ENCODE measurements around the gene USP49.

The USP49 gene

GRCh38 chr6:41901882-41902519 lies 6.8 kb upstream of the USP49 start:
- DNase-seq (ENCODE audit: insufficient read length, low spot score) (peak; percentile 29), FAIRE-seq (peak; percentile 43)
- TF ChIP-seq SPI1 (IDR thresholded peaks at IDR 0.05; ENCODE audit: low read depth, low read length) (no peak), POLR2A (IDR thresholded peaks at IDR 0.05; ENCODE audit: low read depth, low read length) (no peak), POLR2AphosphoS5 (IDR thresholded peaks at IDR 0.05; ENCODE audit: low read depth, low read length) (no peak), POU2F2 (IDR thresholded peaks at IDR 0.05; ENCODE audit: low read depth, low read length) (no peak), TAF1 (IDR thresholded peaks at IDR 0.05; ENCODE audit: low read depth, low read length) (no peak), PAX5 (IDR thresholded peaks at IDR 0.05; ENCODE audit: insufficient read depth, low read length, severe bottlenecking) (no peak)

DNA sequence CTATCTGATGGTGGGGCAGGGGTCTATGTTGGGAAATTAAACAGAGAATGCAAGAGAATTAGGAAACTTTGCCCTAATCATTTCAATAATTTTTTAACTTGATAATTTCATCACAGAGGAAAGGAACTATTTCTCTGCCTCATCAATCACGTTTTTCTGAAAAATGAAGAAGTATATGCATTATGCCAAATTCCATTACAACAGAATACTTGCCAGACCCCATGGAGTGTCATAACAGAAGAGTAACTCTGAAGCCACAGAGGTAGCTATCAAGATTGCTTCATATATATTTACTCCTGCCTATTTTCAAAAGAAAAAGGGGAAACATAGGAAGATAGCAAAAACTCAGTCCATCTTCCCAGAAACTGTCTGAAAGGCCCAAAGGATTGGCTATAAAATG lies 5.7 kb upstream of the USP49 start:
- FAIRE-seq = no peak
- TF ChIP-seq POU2F2 (IDR thresholded peaks at IDR 0.05; ENCODE audit: low read depth, low read length) (no peak), SPI1 (IDR thresholded peaks at IDR 0.05; ENCODE audit: low read depth, low read length) (no peak)
- DNase-seq (ENCODE audit: insufficient read length, low spot score) = no peak

DNA sequence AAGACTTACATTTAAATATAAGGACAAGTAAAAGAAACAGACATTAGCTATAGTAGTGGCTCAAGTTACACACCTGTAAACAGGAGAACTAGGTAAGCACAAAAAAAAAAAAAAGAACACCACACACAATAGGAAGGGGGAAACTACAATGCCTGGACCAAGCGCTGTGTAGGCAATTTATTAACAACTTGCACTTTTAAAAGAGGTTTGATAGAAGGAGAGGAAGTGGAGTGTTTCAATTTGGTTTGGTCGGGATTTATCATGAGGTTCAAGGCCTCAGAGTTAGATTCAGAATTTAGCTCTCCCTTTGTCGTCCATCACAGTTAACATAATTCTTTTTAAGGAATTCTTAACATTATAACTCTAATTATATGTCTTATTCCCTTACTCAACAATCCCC lies 1.1 kb upstream of the USP49 start:
- FAIRE-seq = no peak
- TF ChIP-seq SPI1 (IDR thresholded peaks at IDR 0.05; ENCODE audit: low read depth, low read length) (peak; percentile 50), POLR2A (IDR thresholded peaks at IDR 0.05; ENCODE audit: low read depth, low read length) (no peak)
- no peak for DNase-seq (ENCODE audit: insufficient read length, low spot score)

DNA sequence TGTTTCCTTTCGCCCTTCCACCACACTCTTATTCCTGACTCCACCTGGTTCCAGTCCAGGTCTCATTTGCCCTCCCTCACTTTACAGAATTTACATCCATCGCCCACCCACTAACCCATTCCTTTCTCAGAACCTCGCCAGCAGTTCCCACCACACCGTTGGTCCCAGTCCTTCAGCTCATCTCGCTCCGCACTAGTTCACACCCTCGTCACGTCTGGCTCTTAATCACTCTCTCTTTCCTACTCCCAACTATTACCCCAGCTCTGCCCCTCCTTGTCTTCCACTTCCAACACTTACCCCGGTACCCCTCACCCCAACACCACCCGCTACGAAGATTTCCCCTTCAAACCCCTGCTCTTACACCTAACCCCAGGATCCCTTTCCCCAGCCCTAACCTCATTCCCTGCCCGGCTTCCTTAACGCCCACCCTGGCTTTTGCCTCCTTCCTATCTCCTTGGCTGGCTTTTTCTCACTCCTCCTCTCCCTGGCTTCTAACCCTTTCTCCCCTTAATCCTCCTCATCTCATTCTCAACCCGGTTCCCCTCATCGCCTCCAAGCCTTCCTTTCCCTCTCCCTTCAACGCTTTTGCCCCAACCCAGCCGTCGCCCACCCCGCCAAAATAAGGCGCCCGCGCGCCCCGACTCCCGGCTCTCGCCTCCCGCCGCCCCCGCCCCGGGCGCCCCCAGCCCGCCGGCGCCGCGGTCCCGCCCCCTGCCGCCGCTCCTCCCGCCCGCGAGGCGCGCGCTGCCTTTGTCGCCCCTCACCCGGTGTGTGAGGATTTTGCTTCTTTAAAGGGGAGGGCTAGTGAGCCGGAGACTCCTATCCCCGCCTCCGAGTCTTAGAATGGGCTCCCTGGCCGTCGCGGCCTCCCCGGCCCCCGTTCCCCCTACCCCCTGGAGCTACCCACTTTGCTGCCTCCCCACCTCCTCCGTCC lies 542 bp downstream of the USP49 start:
- no peak for TF ChIP-seq POLR2AphosphoS5 (IDR thresholded peaks at IDR 0.05; ENCODE audit: low read depth, low read length)
- TF ChIP-seq SPI1 (IDR thresholded peaks at IDR 0.05; ENCODE audit: low read depth, low read length) = no peak
- TF ChIP-seq POU2F2 (IDR thresholded peaks at IDR 0.05; ENCODE audit: low read depth, low read length) = no peak
- no peak for TF ChIP-seq PAX5 (IDR thresholded peaks at IDR 0.05; ENCODE audit: insufficient read depth, low read length, severe bottlenecking)
- no peak for TF ChIP-seq POLR2A (IDR thresholded peaks at IDR 0.05; ENCODE audit: low read depth, low read length)
- no peak for TF ChIP-seq TAF1 (IDR thresholded peaks at IDR 0.05; ENCODE audit: low read depth, low read length)
- DNase-seq (ENCODE audit: insufficient read length, low spot score) = no peak
- FAIRE-seq = peak; percentile 23

DNA sequence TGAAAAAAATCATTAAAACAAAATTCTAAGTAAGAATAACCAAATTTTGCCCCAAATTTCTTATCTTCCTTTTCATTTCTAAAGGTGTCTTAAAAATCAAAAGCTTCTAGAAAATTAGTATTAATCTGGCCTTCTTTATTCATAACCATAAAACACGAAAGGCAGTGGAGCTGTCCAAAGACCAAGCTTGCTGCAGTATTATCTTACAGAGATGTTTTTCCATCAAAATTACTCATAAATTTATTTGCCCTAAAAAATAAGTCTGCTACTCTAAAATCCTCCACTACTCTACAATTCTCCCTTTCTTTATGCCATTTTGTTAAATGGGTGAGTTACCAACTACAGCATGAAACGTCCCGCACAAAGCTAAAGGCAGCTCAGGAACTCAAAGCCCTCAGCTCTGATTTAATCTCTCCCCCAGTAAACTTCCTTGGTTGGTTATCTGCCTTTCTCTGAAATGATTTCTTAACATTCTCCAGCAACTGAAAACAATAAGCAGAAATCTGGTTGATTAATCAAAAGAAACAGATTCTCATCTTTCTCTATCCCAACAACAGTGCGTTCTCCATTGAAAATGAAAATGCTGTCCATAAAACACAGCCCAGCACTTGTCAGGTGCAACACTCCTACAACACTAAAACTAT lies 2.1 kb downstream of the USP49 start:
- no peak for FAIRE-seq
- no peak for DNase-seq (ENCODE audit: insufficient read length, low spot score)
- no peak for TF ChIP-seq TAF1 (IDR thresholded peaks at IDR 0.05; ENCODE audit: low read depth, low read length)
- TF ChIP-seq SPI1 (IDR thresholded peaks at IDR 0.05; ENCODE audit: low read depth, low read length) = no peak
- TF ChIP-seq POU2F2 (IDR thresholded peaks at IDR 0.05; ENCODE audit: low read depth, low read length) = no peak
- no peak for TF ChIP-seq PAX5 (IDR thresholded peaks at IDR 0.05; ENCODE audit: insufficient read depth, low read length, severe bottlenecking)
- TF ChIP-seq POLR2A (IDR thresholded peaks at IDR 0.05; ENCODE audit: low read depth, low read length) = no peak
- TF ChIP-seq POLR2AphosphoS5 (IDR thresholded peaks at IDR 0.05; ENCODE audit: low read depth, low read length) = no peak

DNA sequence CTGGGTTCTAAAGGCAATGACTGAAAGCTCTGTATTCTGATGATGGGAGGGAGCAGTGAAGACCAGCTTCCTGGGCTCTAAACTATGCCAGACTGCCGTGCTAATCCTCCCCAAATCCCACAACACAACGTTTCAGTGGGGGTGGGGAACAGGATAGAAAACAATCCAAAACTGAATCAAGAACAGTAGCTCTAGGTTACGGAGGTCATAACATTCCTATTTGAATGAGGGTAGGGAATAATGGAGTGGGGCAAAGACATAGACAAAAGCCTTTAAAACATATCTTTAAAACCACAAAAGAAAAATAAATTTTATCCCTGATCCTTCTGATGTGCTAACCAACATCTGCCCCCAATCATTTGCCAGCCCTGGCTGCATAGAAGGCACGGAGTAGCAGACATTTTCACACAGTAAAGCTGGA lies 7.8 kb downstream of the USP49 start:
- TF ChIP-seq POLR2A (IDR thresholded peaks at IDR 0.05; ENCODE audit: low read depth, low read length) (no peak), PAX5 (IDR thresholded peaks at IDR 0.05; ENCODE audit: insufficient read depth, low read length, severe bottlenecking) (no peak)
- DNase-seq (ENCODE audit: insufficient read length, low spot score) (no peak), FAIRE-seq (no peak)

- TF ChIP-seq POLR2AphosphoS5 (IDR thresholded peaks at IDR 0.05; ENCODE audit: low read depth, low read length) = no peak
- TF ChIP-seq POU2F2 (IDR thresholded peaks at IDR 0.05; ENCODE audit: low read depth, low read length) = no peak
- TF ChIP-seq PAX5 (IDR thresholded peaks at IDR 0.05; ENCODE audit: insufficient read depth, low read length, severe bottlenecking) = no peak
- no peak for TF ChIP-seq SPI1 (IDR thresholded peaks at IDR 0.05; ENCODE audit: low read depth, low read length)
- TF ChIP-seq TAF1 (IDR thresholded peaks at IDR 0.05; ENCODE audit: low read depth, low read length) = no peak
- FAIRE-seq (no peak), DNase-seq (ENCODE audit: insufficient read length, low spot score) (no peak)
These were observed 9.2 kb downstream of the USP49 start for GRCh38 chr6:41885930-41886329.

GRCh38 chr6:41884957-41885356 lies 10.2 kb downstream of the USP49 start:
- TF ChIP-seq POU2F2 (IDR thresholded peaks at IDR 0.05; ENCODE audit: low read depth, low read length) = no peak
- no peak for TF ChIP-seq POLR2A (IDR thresholded peaks at IDR 0.05; ENCODE audit: low read depth, low read length)
- no peak for TF ChIP-seq SPI1 (IDR thresholded peaks at IDR 0.05; ENCODE audit: low read depth, low read length)
- TF ChIP-seq POLR2AphosphoS5 (IDR thresholded peaks at IDR 0.05; ENCODE audit: low read depth, low read length) = no peak
- TF ChIP-seq PAX5 (IDR thresholded peaks at IDR 0.05; ENCODE audit: insufficient read depth, low read length, severe bottlenecking) = no peak
- TF ChIP-seq TAF1 (IDR thresholded peaks at IDR 0.05; ENCODE audit: low read depth, low read length) = no peak
- DNase-seq (ENCODE audit: insufficient read length, low spot score) (no peak), FAIRE-seq (no peak)

GRCh38 chr6:41881506-41881905 lies 13.7 kb downstream of the USP49 start:
- no peak for DNase-seq (ENCODE audit: insufficient read length, low spot score)
- no peak for FAIRE-seq
- TF ChIP-seq TAF1 (IDR thresholded peaks at IDR 0.05; ENCODE audit: low read depth, low read length) (no peak), SPI1 (IDR thresholded peaks at IDR 0.05; ENCODE audit: low read depth, low read length) (no peak), POLR2AphosphoS5 (IDR thresholded peaks at IDR 0.05; ENCODE audit: low read depth, low read length) (no peak), POLR2A (IDR thresholded peaks at IDR 0.05; ENCODE audit: low read depth, low read length) (no peak), POU2F2 (IDR thresholded peaks at IDR 0.05; ENCODE audit: low read depth, low read length) (no peak), PAX5 (IDR thresholded peaks at IDR 0.05; ENCODE audit: insufficient read depth, low read length, severe bottlenecking) (no peak)

Data from GM12891 (cell line).